NT2/D1 (cell line): ENCODE measurements around the gene MPRIP.
"Not testable (repeated sequence)": the region's sequence is repeated elsewhere in the genome, so short reads cannot be mapped to it uniquely, and the experiment has no call there.

Experiments
- YY1 ChIP-seq: IDR thresholded peaks from 2 replicates; pipeline ENCODE4 v1.6.1; 2011; ENCODE audit not compliant: insufficient read length, insufficient read depth
- ZNF274 ChIP-seq: IDR thresholded peaks from 2 replicates; pipeline ENCODE4 v1.6.1; 2011; ENCODE audit warnings: mild to moderate bottlenecking, low read depth, low read length

GRCh38 chr17:17007891-17008290 lies 34.4 kb upstream of the MPRIP start:
- not testable (repeated sequence) for TF ChIP-seq ZNF274, YY1
